AML-193 (cell line): Measurements from ENCODE around the gene IGBP1.
"Not testable (repeated sequence)": the region's sequence is repeated elsewhere in the genome, so short reads cannot be mapped to it uniquely, and the experiment has no call there.

Source experiments
- DNase-seq, 2 experiments: peaks; one replicate each; lab custom pipeline; 2025; lab: John Stamatoyannopoulos, UW

IGBP1 gene

GRCh38 chrX:70133303-70134115 is at the start of gene IGBP1:
Gene IGBP1, plus strand, starts transcription at chrX:70133447. Its CDS starts 501 bp downstream, at chrX:70133948.
- peak; percentile 73 to 76 for DNase-seq

GRCh38 chrX:70084592-70085240 is 48.5 kb upstream of the IGBP1 start:
- no peak for DNase-seq

GRCh38 chrX:70087857-70088630 is 45.2 kb upstream of the IGBP1 start:
- no peak for DNase-seq

DNA sequence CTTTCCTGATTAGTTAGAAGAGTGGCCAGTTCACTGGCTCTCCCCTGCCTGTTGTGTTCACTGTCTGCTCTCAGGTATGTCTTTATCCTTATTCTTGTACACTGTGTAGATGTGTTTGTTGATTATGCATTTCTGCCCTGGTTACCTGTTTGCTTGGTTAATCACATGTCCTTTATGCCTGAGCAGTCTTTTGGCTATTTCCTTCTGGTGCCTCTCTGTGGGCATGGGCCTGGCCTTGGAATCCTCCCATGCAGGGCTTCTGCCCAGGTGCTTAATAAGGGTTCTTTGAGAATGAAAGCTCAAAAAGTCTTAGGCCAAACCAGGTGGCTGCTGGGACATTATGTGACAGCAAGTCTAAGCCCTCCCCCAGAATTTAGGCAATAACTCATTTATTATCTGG is 44.5 kb upstream of the IGBP1 start:
- no peak for DNase-seq

DNA sequence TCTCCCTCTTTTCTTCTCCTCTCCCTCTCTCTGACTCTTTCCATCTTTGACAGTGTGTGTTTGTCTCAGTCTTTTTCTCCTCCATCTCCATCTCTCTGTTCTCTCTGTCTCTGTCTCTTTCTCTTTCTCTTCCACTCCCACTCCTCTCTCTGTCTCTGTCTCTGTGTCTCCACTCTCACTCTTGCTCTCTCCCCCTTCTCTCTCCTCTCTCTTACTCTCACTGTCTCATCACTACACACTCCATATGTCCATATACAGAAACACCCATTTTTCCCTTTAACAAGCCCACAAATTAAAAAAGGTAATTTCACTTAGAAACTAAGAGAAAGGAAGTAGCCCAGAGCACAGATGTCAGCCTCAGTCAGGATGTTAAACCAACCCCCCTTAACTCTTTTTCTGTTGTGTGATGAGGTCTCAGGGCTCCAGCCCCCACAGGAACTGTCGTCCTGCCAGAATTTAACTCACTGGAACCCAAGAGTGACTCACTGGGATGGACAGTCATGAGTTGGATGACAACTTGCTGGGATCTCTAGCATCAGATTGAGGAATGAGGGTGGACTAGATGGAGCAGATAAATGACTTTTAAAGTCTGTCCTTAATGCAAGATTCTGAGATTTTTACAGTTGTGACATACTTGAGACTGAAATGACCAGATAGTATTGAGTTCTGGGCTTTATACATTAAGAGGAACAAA is 43.5 kb upstream of the IGBP1 start:
- DNase-seq: no peak

GRCh38 chrX:70092247-70092646 is 41.0 kb upstream of the IGBP1 start:
- DNase-seq: no peak

GRCh38 chrX:70096052-70096451 is 37.2 kb upstream of the IGBP1 start:
- no peak for DNase-seq

GRCh38 chrX:70105229-70105628 is 28.0 kb upstream of the IGBP1 start:
- DNase-seq: no peak

DNA sequence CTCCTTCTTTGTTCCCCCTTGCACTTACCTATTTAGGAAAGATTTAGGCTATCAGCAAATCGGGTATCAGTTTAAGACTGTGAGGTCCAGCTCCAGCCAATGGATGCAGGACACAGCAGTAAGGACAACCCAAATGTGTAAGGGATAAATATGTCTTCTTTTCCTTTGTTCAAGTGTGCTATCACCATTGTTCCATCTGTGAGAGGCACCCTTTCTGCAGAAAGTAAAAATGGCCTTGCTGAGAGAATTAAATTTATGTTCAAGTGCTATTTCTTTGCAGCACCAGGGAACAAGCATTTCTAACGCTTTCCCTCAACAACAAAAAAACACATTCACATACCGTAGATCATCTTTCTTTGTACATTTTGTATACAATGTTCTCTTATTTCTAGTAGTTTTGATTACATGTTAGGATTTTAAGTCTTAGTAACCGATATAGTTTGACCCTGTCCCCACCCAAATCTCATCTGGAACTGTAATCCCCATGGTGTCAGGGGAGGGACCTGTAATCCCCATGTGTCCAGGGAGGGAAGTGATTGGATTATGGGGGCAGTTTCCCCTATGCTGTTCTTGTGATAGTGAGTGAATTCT is 21.7 kb upstream of the IGBP1 start:
- DNase-seq: not testable (repeated sequence)

GRCh38 chrX:70117738-70118137 is 15.5 kb upstream of the IGBP1 start:
- DNase-seq: no peak

- DNase-seq: not testable (repeated sequence)
Measured at GRCh38 chrX:70123014-70123413, 10.2 kb upstream of the IGBP1 start.

- DNase-seq: no peak
Measured at GRCh38 chrX:70124678-70125077, 8.6 kb upstream of the IGBP1 start.

DNA sequence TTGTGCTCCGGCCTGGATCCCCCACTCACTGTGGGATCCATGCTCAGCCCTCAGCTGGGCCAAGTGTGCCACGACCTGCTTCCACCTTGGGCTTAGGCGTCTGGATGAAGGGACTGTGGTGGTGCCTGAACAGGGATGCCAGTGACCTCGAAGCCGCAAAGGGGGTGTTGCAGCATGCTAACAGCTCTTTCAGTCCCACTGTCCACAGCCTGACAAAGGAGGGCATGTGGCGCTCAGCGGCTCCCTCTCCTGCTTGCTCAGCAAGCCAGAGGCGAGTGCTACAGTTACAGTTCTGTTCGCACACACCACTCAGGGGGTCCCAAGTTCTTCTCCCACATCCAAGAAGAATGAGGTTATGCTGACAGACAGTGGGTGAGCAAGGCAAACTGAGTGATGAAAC is 5.2 kb upstream of the IGBP1 start:
- DNase-seq: no peak

GRCh38 chrX:70129816-70130215 is 3.4 kb upstream of the IGBP1 start:
- DNase-seq: no peak

- DNase-seq: peak; percentile 26 to 32
Measured at GRCh38 chrX:70132224-70132623, 1.0 kb upstream of the IGBP1 start.

GRCh38 chrX:70132877-70133302 is 357 bp upstream of the IGBP1 start:
- no peak for DNase-seq

DNA sequence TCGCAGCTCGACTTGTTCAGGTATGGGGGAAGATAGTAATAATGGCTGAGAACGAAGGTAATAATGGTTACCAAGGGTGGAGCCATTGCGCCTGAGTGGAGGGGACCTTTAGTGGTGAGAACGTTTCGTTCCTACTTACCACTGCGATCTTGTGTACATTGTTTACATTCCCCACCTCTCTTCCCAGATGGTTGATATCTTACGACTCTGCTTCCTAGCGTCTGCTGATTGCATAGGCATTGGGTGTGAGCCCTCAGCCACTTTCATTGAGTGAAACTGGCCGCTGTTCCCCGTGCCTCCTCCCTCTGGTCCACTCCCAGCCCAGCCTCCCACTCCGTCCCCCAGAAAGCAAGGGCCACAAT is 850 bp downstream of the IGBP1 start:
- no peak for DNase-seq

GRCh38 chrX:70138622-70139021 is 5.4 kb downstream of the IGBP1 start:
- DNase-seq: no peak

- DNase-seq: no peak
Measured at GRCh38 chrX:70139736-70140135, 6.5 kb downstream of the IGBP1 start.

DNA sequence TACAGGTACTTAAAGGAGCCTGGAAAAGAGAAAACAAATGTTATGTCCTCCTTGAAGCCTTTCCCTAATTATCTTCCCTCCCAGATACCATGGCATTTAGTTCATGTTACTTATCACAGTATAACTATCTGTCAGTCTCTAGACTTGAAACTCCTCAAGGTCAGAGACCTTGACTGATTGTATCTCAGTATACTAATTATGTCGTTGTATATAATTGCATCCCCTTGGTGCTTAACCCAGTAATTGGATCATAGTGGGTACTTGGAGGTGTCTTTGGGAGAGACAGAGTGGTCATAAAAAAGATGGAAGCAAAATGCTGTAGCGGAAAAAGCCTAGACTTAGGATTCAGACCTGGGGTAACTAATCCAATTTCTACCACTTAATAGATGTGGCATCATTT is 8.1 kb downstream of the IGBP1 start:
- no peak for DNase-seq
